GM13977 (cell line): ENCODE results near the gene CYB561D1.

Source experiments
- DNase-seq: peaks from one replicate; pipeline ENCODE4 v3.0.0; 2012; ENCODE audit warnings: low spot score
- in situ Hi-C: fragments of 300-500 bp; cut with MboI; formaldehyde crosslinking; loops from one replicate; pipeline ENCODE4 v1.12.0; 2022; ENCODE audit warnings: low sequenced_read_pairs, low pct_unique_long_range_greater_than_20kb, mixed read lengths, inconsistent platforms; ENCODE audit not compliant: unreplicated experiment
- TF ChIP-seq, protein P1 (sequence below): IDR thresholded peaks from 2 replicates; pipeline ENCODE4 v1.5.1; 2012; ENCODE audit warnings: mild to moderate bottlenecking, control low read depth; ENCODE audit not compliant: insufficient read depth; ENCODE audit errors: extremely low read depth, missing control alignments

Gene CYB561D1

DNA sequence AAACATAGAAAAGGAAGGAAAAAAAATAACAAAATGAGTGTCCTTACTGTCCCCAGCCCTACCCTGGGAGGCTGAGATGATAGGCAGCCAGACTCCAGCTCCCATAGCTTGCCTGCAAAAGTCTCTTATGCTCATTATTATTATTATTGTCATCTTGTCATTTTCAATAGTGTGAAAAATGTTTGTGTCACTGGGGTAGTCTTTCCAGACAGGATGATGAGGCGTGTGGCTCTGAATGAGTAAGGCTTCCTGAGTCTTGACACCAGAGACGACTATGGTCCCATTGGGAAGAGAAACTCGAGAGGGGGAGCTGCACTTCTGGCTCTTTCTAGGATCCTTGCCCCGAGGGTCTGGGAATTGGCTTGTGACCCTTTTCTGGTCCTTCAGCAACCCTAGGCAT lies 1.1 kb upstream of the CYB561D1 start:
- in situ Hi-C loops = loop anchor here (5.0 kb wide), 1 partner anchor 40 kb away; no protein-coding TSS in a partner anchor
- TF ChIP-seq, protein P1, sequence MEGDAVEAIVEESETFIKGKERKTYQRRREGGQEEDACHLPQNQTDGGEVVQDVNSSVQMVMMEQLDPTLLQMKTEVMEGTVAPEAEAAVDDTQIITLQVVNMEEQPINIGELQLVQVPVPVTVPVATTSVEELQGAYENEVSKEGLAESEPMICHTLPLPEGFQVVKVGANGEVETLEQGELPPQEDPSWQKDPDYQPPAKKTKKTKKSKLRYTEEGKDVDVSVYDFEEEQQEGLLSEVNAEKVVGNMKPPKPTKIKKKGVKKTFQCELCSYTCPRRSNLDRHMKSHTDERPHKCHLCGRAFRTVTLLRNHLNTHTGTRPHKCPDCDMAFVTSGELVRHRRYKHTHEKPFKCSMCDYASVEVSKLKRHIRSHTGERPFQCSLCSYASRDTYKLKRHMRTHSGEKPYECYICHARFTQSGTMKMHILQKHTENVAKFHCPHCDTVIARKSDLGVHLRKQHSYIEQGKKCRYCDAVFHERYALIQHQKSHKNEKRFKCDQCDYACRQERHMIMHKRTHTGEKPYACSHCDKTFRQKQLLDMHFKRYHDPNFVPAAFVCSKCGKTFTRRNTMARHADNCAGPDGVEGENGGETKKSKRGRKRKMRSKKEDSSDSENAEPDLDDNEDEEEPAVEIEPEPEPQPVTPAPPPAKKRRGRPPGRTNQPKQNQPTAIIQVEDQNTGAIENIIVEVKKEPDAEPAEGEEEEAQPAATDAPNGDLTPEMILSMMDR = no peak
- DNase-seq = no peak

DNA sequence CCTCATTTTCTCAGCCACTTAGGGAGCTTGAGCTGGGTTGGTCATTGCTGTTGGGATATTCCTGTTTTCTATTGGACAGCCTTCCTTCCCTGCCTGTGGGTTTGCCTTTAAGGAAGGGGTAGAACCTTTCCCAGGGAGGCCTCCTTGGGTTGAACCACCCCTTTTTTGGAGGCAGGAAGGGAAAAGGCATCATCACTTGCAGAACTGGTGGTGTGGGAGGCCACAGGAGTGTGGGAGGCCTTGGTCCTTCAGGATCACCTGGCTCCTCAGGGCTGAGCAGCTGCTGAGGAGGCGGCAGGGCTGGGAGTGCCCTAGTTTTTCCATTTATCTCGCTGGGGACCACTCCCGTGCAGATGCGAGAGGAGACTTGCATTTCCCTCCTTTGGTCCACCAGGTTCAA lies 667 bp upstream of the CYB561D1 start:
- in situ Hi-C loops = loop anchor here (5.0 kb wide), 1 partner anchor 39 kb away; no protein-coding TSS in a partner anchor
- DNase-seq = no peak
- TF ChIP-seq, protein P1 = no peak

DNA sequence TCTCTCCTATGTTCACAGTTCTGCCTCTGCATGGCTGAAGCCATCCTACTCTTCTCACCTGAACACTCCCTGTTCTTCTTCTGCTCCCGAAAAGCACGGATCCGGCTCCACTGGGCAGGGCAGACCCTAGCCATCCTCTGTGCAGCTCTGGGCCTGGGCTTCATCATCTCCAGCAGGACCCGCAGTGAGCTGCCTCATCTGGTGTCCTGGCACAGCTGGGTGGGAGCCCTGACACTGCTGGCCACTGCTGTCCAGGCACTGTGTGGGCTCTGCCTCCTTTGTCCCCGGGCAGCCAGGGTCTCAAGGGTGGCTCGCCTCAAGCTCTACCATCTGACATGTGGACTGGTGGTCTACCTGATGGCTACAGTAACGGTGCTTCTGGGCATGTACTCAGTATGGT lies 1.8 kb downstream of the CYB561D1 start:
- TF ChIP-seq, protein P1 = no peak
- DNase-seq = no peak
- in situ Hi-C loops = no loop called here

DNA sequence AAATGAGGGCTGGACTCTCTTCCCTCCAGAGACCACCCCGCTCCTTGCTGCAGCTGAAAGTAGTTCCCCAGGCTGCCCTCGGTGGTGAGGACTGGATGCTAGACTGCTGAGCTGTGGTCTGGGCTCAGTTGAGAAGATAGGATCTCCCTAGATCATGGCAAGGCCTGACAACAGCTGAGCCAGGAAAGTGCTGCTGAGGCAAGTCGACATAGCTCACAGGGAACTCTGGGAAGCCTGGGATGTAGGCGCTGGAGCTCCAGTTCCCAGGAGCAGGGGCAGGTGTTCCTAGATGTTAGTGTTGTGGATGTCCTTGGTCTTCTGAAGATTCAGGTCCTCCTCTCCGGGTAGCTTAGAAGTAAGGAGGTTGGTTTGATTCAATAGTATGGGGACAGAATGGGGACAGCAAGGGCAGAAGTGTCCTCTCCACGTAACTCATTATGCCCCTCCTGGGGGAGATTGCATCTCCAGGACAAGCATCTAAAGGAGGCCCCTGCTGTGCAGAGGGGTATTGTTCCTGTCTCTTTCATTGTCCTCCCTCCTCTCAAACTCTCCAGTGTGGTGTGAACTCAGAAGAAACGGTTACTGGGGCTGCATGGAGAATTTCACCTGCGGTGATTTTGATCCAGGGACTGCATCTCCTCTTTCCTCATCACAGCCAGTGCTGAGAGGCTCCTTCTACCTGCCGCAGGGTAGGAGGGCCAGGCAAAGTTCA lies 3.7 kb downstream of the CYB561D1 start:
- DNase-seq = no peak
- TF ChIP-seq, protein P1 = no peak
- in situ Hi-C loops = no loop called here

DNA sequence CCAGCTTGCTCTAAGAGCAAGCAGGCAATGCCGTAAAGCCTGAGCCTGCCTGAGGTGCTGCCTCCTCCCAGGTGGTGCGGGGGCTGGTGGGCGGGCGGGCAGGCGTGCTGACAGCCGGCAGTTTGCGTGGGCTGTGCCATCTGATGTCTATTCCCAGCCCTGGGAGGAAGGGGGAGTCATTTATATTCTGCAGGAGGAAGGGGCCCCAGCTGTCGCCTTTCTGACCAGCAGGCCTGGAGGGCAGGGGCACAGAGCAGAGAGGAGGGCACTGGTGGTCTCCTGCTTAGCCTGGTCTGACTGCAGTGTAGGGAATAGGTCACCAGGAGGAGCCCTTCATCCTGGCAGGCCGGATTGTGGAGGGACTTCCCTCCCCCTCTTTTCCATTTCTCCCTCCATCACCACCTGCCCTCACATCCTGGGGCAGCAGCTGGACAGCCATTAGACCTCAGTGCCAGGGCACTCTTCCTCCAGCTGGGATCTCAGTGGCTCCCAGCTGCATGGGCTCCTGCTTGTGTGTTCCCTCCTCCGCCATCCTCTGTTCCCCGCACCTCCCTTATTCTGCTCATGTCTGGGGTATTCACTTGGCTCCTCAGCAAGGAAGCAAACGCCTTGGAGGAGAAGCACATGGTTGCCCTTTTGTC lies 4.4 kb downstream of the CYB561D1 start:
- no peak for DNase-seq
- in situ Hi-C loops = no loop called here
- TF ChIP-seq, protein P1 = peak; percentile 52

DNA sequence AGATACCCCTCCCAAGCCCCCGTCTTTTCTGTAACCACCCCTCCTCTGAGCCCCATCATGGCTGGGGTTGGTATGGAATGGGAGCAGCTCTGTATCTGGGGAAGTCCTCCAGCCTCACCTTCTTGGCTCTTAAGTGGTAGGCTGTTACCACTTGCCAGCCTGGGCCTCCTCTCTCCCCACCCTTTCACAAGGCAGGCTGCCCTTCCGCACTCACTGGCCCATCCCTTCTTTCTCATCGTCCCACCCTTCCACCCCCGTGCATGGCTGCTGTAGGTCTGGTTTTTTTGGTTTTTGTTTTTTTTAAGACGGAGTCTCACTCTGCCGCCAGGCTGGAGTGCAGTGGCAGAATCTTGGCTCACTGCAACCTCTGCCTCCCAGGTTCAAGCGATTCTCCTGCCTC lies 5.2 kb downstream of the CYB561D1 start:
- in situ Hi-C loops = no loop called here
- no peak for DNase-seq
- TF ChIP-seq, protein P1 = no peak
